GM21576 (cell line): ENCODE results near the gene PCARE.
A peak's percentile ranks its signal among the peaks of the same experiment; 100 is the strongest.

Experiments used
- ATAC-seq: cut with Tn5 transposase; IDR thresholded peaks from one replicate; pipeline ENCODE4 v1.9.1; 2021; ENCODE audit warnings: mild to moderate bottlenecking, moderate library complexity; ENCODE audit not compliant: unreplicated experiment

PCARE gene

GRCh38 chr2:29041161-29041660 is 33.1 kb downstream of the PCARE start:
- ATAC-seq: no peak

- no peak for ATAC-seq
Measured at GRCh38 chr2:29040552-29040951, 33.8 kb downstream of the PCARE start.

- ATAC-seq: peak; percentile 55
Measured at GRCh38 chr2:29039718-29040480, 34.4 kb downstream of the PCARE start.

- no peak for ATAC-seq
Measured at GRCh38 chr2:29035016-29035745, 39.1 kb downstream of the PCARE start.

- ATAC-seq: no peak
Measured at GRCh38 chr2:29033656-29034055, 40.7 kb downstream of the PCARE start.

GRCh38 chr2:29033172-29033571 is 41.2 kb downstream of the PCARE start:
- ATAC-seq: no peak

- ATAC-seq: no peak
Measured at GRCh38 chr2:29032189-29032588, 42.1 kb downstream of the PCARE start.

GRCh38 chr2:29031046-29031445 is 43.3 kb downstream of the PCARE start:
- no peak for ATAC-seq

- no peak for ATAC-seq
Measured at GRCh38 chr2:29025711-29026110, 48.6 kb downstream of the PCARE start.

- ATAC-seq: no peak
Measured at GRCh38 chr2:29024882-29025430, 49.4 kb downstream of the PCARE start.

GRCh38 chr2:29023188-29023587 is 51.1 kb downstream of the PCARE start:
- no peak for ATAC-seq

GRCh38 chr2:29022679-29023078 is 51.6 kb downstream of the PCARE start:
- ATAC-seq: no peak

- ATAC-seq: no peak
Measured at GRCh38 chr2:29021886-29022285, 52.4 kb downstream of the PCARE start.

GRCh38 chr2:29017716-29018435 is 56.4 kb downstream of the PCARE start:
- no peak for ATAC-seq

- no peak for ATAC-seq
Measured at GRCh38 chr2:29016504-29016903, 57.8 kb downstream of the PCARE start.

- ATAC-seq: no peak
Measured at GRCh38 chr2:29015701-29016470, 58.4 kb downstream of the PCARE start.

- peak; percentile 54 for ATAC-seq
Measured at GRCh38 chr2:29014811-29015421, 59.4 kb downstream of the PCARE start.

- no peak for ATAC-seq
Measured at GRCh38 chr2:29014331-29014730, 60.0 kb downstream of the PCARE start.

GRCh38 chr2:29013057-29013780 is 61.1 kb downstream of the PCARE start:
- ATAC-seq: no peak
